CD4-positive, alpha-beta T cell treated with Interferon alpha-2 for 1 hour (primary cell): Measurements from ENCODE around the gene RIN3.

Source experiments
- DNase-seq, 2 donors: peaks; one replicate each; pipeline ENCODE4 v3.0.0-alpha.2; 2020 to 2022

RIN3 gene

DNA sequence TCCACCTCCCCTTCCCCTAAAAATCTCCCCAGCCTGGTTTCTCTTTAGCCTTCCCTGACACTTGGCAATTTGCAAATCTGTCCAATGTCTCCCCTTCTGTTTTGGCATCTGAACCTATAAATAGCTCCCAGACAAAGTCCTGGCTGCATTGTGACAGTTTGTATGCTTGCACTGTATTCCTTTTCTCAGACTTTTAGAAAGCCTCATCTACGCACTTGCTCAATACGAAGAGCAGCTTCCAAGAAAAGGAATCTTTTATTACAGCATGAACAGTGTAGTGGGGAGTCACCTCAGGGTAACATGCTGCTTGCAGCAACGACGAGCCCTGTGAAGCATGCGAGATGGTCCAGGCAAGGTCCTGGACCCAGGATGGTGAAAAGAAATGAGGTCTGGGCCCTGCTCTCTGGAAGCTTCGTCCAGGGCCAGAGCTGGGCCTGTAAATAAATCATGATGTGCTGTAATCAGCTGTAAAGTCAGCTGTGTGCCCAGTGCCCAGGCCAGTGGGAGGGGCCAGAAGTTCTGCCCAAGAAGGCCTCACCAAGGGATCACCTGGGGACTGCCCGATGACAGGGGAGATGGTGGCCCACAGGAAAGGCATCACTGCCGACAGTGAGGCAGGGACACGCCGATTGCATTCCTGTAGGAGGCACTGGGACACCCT lies 88.3 kb downstream of the RIN3 start:
- no peak for DNase-seq

DNA sequence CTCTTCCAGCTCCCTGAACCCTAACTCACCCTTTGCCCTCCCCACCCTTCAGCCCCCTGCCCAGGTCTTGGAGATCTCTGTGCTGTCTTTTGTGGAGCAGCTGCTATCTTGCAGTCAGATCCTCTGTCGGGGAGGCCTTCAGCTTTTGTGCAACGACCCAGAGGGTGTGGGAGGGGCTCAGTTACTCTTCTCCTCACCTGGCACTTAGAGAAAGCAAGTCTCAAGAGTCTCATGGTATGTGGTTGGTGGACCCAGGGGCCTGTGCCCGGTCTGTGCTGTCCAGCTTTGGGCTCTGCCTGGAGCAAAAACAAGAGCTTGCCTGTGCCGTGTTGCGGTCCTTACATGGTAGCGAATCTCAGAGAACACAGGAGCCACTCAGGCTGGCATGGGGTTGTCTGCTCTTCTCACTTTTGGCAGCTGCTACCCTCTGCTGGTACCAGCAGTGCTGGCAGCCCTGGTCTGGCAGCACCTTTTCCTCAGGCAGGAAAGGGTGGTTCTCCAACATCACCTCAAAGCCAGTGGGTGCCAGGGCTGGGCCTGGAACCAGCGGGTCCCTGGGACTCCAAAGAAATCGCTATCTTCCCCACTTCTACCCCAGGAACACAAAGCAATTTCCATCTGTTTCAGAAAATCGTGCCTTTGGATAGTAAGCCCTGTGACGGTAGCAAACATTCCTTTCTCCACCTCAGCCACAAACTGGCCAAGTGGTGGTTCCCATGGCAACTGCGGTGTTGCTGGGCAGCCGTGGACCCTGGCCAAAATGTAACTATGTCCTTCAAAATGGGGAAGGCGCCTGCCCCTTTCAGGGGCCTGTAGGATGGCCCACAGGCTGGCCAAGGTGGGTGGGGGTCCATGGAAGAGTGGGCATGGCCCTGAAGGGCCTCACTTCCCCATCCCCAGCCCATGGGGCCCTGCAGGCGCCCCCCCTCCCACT lies 90.0 kb downstream of the RIN3 start:
- DNase-seq, result peak; percentile 63 to 71

DNA sequence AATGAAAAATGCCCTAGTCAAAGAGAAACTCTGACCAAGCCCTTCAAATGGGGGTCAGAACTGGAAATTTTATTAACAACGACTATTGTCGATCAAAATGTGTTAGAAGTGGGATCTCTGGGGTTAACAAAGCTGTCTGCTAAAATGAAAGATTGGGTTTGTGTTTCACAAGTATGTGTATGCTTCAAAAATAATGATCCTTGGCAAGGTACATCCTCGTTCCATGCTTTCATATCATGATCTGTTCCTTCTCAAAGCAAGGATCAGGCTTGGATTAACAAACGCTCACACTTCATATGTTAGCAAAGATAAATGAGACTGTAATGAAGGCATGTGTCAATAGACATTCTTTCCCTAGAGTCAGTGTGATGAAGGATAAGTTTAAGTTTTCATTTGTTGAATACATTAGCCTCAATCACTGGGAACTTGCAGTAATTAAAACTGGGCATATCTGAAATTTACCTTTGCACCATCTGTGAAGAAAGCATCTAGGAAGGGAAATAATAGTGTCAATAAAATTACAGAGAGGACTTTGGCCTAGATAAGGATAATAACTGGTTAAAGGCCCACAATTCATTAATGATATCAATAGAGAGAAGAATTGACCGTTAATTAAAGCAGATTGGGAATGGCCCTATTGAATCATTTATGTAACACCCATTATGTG lies 91.8 kb downstream of the RIN3 start:
- DNase-seq, result no peak

DNA sequence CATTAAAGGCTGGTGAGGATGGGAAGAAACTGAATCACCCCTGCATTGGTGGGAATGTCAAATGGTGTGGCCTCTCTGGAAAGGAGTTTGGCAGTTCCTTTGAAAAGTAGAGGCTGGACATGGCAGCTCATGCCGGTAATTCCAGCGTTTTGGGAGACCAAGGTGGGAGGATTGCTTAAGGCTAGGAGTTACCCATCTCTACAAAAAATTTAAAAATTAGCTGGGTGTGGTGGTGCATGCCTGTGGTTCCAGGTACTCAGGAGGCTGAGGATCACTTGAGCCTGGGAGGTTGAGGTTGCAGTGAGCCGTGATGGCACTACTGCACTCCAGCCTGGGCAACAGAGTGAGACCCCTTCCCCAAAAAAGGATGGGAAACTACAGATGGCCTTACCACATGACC lies 93.7 kb downstream of the RIN3 start:
- DNase-seq, result no peak

DNA sequence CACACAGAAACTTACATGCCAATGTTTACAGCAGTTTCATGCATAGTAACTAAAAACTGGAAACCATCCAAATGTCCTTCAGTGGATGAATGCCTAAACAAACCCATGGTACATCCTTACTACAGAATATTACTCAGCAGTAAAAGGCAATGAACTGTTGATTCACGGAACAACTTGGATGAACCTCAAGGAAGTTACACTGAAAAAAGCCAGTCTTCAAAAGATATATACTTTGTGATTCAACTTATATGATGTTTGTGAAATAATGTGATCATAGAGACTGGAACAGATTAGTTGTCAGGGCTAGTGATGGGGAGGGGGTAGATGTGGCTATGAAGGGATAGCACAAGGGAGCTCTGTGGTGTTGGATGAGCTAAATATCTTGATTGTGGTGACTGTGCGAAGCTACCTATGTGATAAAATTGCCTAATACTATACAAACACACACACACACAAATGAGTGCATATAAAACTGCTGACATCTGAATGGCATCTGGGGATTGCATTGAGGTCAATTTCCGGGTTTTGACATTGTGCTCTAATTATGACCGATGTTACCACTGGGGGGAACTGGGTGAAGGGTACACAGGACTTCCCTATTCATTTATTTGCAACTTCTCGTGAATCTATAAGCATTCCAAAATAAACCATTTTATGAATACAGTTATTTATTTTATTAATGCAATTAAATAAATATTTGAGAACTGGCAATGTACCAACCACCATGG lies 94.3 kb downstream of the RIN3 start:
- no peak for DNase-seq

DNA sequence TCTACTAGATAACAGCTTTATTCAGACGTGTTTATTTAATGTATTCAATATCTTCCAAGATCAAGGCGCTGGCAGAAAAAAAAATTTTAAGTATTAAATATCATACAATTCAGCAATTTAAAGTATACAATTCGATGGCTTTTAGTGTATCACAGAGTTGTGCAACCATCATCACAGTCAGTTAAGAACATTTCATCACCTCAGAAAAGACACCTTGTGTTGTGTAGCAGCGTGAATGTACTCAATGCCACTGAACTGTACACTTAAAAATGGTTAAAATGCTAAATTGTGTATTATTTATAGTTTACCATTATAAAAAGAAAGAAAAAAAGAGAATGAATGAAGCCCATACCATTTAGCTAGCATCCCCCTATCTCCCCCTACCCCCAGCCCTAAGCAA lies 96.4 kb downstream of the RIN3 start:
- DNase-seq, result no peak

DNA sequence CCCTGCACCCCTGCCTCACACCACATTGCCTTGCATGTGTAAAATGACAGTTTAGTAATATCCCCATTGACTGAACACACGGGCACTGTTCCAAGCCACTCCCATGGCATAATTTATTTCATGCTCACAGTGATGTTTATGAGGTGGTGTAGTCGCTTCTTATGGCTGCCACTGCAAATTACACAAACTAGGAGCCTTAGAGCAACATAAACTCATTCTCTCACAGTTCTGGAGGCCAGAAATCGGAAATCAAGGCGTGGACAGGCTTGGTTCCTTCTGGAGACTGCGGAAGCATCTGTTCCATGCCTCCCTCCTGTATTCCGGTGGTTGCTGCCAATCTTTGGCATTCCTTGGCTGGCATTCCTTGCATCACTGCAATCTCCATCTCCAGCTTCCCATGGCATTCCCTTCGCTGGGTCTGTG lies 97.3 kb downstream of the RIN3 start:
- no peak for DNase-seq

DNA sequence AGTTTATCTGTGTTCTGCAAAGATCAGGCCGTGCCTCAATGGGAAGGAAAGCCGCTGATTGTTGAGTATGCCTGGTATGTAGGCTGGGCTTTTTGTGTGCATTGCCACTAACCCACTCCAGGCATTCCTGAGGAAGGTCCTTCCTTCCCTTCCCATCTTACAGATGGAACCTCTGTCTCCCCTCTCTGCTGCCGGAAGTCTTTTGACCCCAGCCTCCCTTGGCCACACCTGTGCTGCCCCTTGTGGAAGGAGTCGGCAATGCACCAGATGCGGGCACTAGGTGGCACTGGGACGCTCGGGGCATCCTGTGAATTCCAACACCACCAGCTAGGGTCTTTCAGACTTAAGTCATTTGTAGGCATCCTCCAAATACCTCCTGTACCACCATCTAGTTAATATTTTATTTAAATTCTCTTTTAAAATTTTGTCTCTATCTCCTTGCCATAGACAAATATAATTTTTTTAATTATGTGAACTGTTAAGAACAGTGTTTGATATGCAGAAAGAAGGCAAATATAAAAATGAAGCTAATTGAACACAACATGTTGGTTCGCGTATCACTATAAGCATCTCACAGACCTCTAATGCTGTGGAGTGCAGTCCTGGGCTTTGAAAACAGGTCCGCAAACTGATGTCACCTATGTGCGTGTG lies 99.6 kb downstream of the RIN3 start:
- DNase-seq, result peak; percentile 65 to 70

DNA sequence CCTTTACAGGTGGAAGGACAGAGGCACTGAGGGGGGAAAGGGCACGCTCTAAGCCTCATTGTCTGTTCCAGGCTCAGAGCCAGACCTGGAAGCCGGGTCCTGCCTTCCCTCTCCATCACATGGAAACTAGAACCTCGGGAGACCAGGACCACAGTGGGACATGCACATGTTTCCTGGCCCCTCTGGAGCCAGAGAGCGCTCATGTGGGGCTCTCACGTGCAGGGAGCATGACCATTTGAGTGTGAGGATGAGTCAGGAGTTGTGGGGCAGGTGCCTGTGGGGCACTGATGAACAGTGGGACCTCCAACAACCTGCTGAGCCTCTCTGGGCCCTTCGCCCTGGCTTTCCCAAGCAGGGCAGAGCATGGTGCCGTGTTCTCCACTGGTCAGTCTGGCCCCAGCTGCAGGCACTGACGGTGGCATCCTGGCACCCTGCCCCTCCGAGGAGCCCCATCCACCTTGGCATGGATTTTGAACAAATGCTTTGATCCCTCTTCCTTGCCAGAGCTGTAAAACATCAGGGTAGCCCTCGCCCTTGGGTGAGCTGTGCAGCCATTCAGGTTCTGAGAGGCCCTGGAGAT lies 100.2 kb downstream of the RIN3 start:
- DNase-seq, result no peak

DNA sequence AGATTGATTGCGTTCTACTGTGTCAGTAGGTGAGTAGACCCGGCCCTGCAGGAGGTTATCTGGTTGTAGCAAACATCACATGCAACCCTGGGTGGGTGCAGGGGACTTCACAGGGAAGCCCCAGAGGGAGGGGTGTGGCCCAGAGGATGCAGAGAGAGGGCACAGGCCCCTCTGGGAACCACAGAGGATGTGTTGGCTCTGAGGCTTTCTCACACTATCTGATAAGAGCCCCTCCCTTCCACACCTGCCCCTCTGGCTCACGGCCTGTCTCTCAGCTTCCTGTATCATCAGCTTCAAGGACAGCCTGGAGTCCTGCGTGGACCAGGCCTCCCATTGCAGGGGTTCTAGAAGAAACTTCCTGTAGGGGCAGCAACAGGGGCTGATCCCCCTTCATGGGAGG lies 101.9 kb downstream of the RIN3 start:
- peak; percentile 73 to 85 for DNase-seq

DNA sequence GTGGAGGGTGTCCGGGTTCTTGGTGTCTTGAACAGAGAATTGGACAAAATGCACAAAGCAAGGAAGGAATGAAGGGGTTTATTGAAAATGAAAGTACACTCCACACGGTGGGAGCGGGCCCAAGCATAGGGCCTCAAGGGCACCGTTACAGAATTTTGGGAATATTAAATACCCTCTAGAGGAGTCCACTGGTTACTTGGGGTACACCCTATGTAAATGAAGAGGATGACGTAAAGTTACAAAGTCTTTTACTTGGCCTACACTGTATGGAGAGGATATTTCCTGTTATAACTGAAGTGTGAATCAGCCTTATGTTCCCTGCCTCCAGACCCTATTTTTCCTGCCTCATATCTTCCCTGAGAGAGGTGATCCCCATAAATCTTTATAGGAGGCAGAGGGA lies 102.6 kb downstream of the RIN3 start:
- no peak for DNase-seq

DNA sequence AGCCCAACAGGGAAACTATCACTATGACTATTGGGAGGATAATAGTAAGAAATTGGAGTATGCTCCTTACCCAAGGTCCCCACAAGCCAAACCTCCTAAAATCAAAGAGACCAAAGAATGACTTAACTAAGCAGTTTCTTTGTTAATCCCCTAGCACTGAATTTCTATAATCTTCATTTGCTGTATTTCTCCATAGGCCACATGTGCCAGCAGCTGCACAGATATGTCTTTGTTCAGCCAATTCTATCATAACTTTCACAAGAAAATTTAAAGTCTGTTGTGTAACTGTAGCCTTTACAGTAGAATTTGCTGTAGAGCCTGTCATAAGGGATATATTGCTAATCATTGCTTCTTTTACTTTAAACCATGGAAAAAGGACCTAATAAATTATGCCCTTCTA lies 104.0 kb downstream of the RIN3 start:
- DNase-seq, result no peak

DNA sequence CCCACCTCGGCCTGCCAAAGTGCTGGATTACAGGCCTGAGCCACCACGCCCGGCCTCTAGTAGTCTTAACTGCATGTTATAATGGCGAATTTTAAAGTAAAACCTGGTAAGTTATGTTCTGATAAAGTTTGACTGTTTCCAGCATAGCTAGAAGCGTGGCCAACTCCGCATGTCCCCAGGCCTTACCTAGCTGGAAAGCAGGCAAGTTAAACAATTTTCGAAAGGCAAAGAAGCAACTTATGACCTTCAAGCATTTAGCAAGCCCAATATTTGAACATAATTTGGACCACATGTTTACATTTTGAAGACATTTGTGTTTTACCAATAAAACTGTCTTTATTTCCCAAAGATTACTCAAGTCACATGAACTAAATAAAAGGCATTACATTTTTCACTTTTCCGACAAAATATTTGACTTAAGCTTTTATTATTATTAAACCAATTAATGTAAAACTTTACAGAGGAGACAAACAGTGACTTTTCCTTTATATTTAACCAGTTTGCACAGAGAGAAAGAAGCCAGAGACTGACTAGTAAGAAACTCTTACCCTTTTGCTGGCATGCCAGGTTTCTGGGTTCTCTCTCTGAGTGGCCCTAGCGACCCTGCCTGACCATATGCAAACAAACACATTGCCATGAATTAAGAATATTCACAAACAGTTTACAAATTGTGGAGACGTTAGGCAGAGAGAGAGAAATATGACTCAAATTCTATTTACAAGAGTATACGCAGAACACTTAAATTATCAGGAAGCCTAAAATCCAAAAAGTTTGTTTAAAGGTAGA lies 106.3 kb downstream of the RIN3 start:
- DNase-seq, result no peak

DNA sequence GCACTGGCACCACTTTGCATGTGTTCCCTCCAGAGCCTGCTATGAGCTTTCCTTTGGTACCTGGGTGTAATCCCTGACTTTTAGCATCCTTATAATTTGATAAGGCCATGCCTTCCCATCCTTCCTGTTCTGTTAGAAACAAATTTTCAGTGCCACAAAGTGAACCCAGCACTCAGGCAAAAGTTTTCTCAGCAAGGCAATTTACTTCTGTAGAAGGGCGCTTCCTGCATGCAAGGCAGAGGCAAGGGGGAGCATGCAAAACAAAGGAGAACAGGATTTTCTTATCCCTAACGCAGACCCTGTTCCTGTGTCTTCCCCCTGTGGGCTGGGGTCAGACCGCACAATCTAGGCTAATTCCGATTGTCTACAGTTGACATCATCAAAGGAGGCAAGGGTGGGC lies 108.7 kb downstream of the RIN3 start:
- DNase-seq, result no peak

DNA sequence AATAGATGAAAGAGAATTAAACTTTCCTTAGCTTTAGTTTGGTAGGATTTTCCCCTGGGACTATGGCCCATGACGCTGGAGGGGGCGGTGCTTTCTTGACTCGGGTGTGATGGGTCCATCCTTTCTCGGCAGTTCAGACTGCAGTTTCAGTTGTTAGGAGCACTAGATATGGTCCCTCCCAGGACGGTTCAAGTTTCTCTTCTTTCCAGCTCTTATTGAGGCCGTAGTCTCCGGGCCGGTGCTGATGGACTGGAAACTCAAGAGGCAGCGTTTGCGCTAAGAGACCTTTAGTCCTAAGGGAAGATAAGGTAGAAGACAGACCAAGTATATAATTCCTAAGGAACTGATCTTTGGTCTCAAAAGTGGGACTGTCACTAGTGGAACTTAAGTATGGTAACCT lies 111.2 kb downstream of the RIN3 start:
- DNase-seq, result no peak

DNA sequence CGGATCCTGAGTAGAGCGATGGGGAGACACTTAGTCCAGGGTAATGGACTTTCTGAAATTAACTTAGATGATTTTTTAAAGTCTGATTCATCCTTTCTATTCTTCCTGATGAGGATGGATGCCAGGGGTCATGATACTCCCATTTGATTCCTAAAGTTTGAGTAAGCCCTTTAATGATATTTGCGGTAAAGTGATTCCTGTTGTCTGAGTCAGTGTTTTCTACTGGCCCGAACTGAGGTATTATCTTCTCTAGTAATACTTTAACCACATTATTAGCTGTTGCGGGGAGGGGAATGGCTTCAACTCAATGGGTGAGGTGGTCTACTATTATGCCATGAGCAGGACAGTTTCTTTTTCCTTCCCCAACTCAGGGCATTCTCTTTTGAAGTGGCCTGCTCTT lies 111.6 kb downstream of the RIN3 start:
- DNase-seq, result no peak

DNA sequence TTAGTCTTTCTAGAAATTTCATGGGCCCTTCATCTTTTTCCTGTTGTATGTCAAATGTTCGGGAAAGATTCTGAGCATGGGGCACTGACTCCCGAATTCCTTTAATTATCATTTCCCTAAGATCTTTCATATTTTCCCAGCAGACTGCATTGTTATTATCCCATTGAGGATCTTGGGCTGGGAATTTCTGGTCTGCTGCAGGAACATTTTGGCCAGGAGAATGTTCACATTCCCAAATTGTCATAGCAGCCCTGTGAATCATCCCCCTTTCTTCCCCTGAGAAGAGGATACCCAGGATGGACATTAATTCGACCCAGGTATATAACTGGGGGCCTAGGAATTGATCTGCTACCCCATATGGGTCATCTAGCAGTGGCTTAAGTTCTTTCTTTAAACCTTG lies 112.5 kb downstream of the RIN3 start:
- DNase-seq, result no peak

DNA sequence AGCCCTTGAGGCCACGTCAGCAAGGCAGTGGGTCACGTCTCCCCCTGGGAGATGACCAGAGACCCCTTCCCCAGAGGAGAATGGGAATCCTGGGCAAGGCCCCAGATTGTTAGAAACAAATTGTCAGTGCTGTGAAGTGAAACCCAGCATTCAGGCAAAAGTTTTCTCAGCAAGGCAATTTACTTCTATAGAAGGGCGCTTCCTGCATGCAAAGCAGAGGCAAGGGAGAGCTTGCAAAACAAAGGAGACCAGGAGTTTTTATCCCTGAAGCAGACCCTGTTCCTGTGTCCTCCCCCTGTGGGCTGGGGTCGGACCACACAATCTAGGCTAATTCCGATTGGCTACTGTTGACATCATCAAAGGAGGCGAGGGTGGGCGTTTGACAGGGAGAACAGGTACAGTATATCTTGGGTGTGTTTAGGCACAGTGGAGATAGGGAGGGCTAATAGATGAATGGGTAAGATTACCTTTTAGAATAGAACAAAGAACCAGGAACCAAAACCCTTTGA lies 114.2 kb downstream of the RIN3 start:
- no peak for DNase-seq

DNA sequence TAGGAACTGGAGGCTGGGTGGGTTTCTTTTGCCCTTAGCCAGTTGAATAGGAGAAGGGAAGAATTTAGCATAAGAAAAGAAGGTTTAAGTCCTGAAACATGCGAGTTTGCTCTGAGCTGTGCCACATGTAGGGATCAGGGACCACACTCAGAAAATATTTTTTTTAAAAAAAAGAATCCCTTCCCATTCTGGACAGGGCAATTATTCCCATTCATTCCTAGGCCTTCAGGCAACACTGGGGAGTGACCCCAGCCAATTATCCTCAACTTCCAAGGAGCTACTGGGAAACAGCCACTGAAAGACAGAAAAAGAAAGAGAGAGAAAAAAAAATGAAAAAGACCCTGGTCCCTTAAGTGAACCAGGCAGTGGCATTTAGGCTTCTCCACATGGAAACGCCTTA lies 115.1 kb downstream of the RIN3 start:
- no peak for DNase-seq

DNA sequence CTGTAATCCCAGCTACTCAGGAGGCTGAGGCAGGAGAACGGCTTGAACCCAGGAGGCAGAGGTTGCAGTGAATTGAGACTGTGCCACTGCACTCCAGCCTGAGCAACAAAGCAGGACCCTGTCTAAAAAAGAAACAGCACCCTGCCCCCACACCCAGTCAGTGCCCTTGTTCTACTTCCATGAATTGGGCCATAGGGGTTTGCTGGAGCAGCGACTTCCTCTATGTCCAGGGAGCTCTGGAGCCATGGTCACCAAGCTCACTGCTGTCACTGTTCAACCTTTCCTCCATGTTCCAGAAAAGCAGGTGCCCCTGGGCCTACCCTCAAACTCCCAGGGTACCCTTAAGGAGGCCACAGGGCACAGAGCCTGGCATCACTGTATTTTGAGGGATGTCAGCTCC lies 116.8 kb downstream of the RIN3 start:
- DNase-seq, result no peak

DNA sequence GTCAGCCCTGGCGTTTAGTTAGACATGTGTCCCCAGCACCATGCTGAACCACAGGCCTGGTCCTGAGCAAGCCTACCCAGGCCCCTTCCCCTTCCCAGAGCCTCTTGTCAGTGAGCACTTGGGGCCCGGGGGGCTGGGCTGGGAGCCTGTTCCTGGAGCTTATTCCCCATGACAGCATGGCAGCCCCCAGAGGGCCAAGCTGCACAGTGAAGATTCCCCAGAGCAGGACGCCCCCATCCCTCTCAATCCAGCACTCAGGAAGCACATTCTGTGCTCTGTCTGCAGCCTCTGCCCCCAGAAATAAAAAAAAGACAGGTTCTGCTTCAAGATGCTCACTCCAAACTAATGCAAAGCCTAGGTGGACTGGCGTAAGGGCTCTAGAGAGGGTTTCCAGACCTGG lies 117.5 kb downstream of the RIN3 start:
- no peak for DNase-seq
